ENCODE measurements around the gene FNBP1. TPM values are rescaled to one million over a fixed set of nuclear protein-coding genes. Genes with fewer than 3 reads are reported as not detected.
A peak's percentile ranks its signal among the peaks of the same experiment; 100 is the strongest.

FNBP1 gene
- total RNA-seq, 2 donors from 2014 or later, result 27.2 to 53.0 TPM

GRCh38 chr9:129889122-129889940 lies 153.7 kb downstream of the FNBP1 start:
- intact Hi-C loops (cut with DNase I, micrococcal nuclease), result loop anchor here in 1 of 2 donors (10.0 kb wide), 1 partner anchor 165 kb away; the partner anchor contains the start of gene GPR107
- DNase-seq, result no peak
- ATAC-seq, result no peak

DNA sequence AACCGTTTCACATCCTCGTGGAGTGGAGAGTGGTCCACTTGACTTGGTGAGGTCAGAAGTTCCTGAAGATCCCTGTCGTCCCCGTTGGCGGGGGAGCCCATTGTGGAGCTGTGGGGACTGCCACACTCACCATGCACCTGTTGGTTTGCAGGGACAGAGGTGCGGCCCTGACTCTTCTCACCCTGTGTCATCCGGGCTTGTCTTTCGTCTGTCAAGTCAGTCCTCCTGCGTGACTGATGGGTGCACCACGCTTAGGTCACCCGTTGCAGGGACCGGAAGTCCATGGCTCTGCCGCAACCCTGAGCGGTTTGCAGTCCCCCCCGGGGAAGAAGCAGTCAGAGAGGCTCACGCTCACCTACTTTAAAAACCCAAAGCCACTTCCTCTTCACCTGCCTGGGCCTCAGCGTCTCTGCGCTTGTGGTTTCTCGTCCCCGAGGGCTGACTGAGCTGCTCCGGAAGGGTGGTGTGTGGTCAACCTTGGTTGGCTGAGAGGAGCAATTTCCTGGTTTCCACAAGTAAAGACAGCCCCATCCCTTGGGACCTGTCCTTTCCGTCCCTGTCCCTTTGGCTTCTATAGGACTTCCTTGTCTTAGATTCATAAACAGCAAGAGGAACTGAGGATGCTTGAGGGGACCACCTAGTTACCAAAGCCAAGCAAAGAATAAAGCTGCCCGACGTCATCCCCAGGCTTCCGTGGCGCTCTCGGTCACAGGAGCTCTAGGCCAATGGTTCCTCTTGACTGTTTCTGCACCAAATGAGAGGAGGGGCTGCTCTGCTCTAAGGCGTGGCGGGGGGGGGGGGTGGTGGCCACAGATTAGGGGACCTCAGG lies 154.5 kb downstream of the FNBP1 start:
- ATAC-seq (no peak), DNase-seq (peak; percentile 62 to 74)
- intact Hi-C loops (cut with DNase I, micrococcal nuclease), result loop anchor here in 1 of 2 donors (10.0 kb wide), 1 partner anchor 166 kb away; the partner anchor contains the start of gene GPR107

- intact Hi-C loops (cut with DNase I, micrococcal nuclease), result loop anchor here in 1 of 2 donors (10.0 kb wide), 1 partner anchor 167 kb away; the partner anchor contains the start of gene GPR107
- no peak for DNase-seq
- ATAC-seq, result no peak
These were observed 155.4 kb downstream of the FNBP1 start for GRCh38 chr9:129887334-129888292.

- intact Hi-C loops (cut with DNase I, micrococcal nuclease), result loop anchor here in 1 of 2 donors (10.0 kb wide), 1 partner anchor 168 kb away; the partner anchor contains the start of gene GPR107
- peak in 1 of 2 donors; percentile 43 for DNase-seq
- ATAC-seq, result no peak
These were observed 156.5 kb downstream of the FNBP1 start for GRCh38 chr9:129886226-129887174.

DNA sequence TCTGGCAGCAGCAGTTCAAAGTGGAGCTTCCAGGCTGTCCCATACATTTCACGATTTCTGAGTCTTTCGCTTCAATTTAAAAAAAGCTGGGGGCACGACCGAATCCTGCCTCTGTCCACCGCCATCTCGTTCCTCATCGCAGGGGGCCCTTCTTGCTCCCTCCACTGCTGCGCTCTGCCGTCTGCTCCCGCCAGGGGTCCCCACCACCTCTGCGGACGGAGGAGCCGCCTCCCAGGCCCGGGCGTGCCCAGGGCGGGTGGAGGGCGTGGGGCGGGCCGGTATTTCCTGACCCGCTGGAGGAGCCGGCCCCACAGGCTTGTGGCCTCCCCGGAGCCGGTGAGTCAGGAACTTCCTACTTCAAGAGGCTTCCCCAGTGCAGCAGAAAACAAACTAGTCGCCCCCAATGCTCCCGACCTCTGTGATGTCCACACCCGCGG lies 157.3 kb downstream of the FNBP1 start:
- ATAC-seq (peak; percentile 84), DNase-seq (peak; percentile 94 to 96)
- intact Hi-C loops (cut with DNase I, micrococcal nuclease), result loop anchor here in 1 of 2 donors (10.0 kb wide), 1 partner anchor 169 kb away; the partner anchor contains the start of gene GPR107

DNA sequence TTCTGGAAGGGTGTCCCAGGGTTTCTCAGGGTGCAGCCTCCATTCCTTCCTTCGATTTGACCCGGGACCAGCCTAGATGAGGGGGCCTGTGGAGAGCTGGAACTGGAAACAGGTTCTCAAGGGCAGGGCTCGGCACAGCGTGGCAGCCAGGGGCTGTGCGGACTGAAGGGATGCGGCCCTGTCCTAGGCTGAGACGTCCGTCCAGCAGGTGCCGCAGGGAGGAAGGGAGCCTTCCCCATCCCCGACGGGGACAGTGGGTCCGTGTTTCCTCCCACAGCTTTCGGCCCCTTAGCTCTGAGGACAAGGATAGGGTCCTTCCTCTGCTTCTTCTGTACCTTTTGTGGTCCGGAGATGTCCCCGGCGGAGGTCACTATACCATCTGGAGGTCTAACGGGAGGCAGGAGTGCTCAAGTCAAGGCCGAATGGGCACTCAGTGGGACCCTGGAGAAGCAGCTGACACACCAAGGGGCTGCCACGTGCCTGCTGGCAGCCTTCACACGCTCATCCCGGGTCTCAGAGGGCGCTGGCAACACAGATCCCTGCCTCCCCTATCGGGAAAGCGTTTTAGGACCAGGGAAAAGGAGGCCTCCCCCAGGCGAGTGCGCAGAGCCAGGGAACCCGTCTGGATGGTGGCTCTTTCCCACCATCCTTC lies 157.8 kb downstream of the FNBP1 start:
- peak; percentile 58 to 76 for DNase-seq
- peak; percentile 67 for ATAC-seq
- intact Hi-C loops (cut with DNase I, micrococcal nuclease), result loop anchor here in 1 of 2 donors (10.0 kb wide), 1 partner anchor 170 kb away; the partner anchor contains the start of gene GPR107

DNA sequence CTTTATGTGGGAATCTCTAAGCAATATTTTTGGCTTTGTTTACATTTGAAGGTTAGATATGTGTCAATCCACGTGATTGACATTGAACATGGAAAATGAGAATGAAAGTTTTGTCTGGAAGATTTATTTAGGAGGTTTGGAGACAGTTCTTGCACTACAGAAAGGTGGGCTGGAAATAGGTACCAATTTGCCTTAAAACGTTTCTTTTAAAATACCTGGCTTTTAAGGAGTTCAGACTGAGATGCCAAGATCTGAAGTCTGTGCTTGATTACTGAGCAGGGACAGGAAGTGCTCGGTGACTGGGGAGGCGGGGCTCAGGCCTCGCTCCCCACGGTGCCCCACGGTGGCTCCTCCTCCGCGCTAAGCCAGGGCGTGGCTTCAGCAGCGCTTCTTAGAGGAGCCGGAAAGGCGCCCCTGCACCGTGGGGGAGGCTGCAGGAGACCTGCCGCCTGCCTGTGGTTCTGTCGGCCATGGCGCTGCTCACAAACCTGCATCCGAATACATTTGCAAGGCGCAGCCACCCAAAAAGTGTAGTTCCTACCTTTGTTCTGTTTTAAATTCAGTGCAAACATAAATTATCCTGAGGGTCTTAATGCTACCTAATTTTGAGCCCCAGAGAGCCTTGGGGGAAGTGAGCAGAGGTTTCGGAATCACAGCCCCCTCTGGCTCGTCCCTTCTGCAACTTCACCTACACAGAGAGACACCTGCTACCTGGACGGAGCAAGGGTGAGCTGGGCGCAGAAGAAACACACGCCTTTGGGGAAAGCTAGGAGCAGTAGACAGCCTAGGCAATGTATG lies 158.6 kb downstream of the FNBP1 start:
- ATAC-seq, result peak; percentile 84
- intact Hi-C loops (cut with DNase I, micrococcal nuclease), result loop anchor here in 1 of 2 donors (10.0 kb wide), 1 partner anchor 170 kb away; the partner anchor contains the start of gene GPR107

GRCh38 chr9:129881547-129882324 lies 161.3 kb downstream of the FNBP1 start:
- intact Hi-C loops (cut with DNase I, micrococcal nuclease), result loop anchor here in 1 of 2 donors (10.0 kb wide), 1 partner anchor 173 kb away; the partner anchor contains the start of gene GPR107

More for the DNA sequence above, 158.6 kb downstream of the FNBP1 start:
- DNase-seq, result peak; percentile 95 to 97

GRCh38 chr9:129880654-129881546 lies 162.1 kb downstream of the FNBP1 start:
- DNase-seq (no peak), ATAC-seq (no peak)
- intact Hi-C loops (cut with DNase I, micrococcal nuclease), result loop anchor here in 1 of 2 donors (10.0 kb wide), 1 partner anchor 174 kb away; the partner anchor contains the start of gene GPR107

More at GRCh38 chr9:129881547-129882324, 161.3 kb downstream of the FNBP1 start:
- no peak for DNase-seq
- ATAC-seq, result no peak

DNA sequence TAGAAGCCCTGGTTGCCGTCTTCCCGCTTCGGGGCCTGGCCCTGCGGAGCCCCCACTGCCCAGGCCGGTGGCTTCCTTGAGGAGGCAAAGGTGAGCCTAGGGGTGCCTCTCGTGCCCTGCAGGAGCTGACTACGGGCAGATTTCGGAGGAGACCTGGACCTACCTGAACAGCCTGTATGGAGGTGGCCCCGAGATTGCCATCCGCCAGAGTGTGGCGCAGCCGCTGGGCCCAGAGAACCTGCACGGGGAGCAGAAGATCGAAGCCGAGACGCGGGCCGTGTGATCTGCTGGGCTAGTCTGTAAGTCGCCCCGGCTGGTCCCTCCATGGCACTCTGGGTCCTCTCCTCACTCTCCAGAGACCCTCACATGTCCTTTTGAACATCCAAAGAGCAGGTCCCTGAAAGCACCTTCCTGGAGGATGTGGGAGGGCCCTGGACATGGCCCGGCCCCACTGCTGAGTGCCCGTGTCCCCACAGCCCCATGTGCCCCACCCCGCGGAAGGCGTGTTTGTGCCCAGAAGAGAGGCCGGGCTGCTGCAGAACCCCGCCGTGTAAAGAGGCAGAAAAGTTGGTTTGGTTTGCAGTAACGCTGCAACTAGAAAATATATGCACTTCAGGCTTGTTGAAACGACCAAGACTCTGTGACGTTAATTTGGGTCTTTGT lies 162.9 kb downstream of the FNBP1 start:
- DNase-seq (no peak), ATAC-seq (no peak)
- intact Hi-C loops (cut with DNase I, micrococcal nuclease), result loop anchor here in 1 of 2 donors (10.0 kb wide), 1 partner anchor 175 kb away; the partner anchor contains the start of gene GPR107

DNA sequence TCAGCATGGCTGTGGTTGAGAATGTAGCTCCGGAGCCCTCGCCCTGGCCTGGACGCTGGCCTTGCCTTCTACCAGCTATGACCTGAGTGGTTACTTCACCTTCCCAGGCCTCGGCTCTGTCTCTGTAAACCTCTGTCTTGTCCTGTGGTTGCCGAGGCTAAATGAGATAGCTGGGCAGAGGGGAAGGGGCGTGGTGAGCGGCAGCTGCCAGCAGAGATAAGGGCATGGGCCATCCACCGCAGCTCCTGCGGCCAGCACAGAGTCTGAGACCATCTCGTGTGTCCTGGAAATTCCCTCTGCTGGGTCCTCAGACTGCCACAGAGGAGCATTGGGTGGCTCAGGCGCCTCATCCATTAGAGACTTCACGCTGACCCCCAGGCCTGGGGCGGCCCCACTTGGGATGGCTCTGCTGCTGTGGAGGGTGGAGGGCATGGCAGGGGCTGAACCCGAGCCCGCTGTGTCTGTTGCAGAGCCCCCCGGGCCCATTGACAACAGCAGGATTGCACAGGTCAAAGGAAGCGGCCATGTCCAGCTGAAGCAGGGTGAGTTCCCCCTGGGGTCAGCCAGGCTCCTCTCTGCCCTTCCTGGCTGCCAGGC lies 163.8 kb downstream of the FNBP1 start:
- ATAC-seq (no peak), DNase-seq (no peak)
- intact Hi-C loops (cut with DNase I, micrococcal nuclease), result no loop called here

DNA sequence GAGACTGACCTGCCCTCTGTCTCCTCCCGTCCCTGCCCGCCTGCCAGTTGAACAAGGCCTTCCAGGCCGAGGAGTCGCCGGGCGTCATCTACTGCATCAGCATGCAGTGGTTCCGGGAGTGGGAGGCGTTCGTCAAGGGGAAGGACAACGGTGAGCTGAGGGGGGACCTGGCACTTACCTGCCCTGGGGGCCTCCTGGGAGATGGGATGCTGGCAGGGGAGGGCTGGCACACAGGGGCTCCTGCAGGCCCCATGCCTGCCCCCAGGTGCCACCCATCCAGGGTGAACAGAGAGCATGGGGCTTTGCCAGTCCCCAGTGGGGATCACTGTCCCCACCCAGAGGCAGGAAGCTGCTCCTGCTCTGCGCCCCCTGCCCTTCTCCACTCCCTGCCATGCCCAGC lies 164.7 kb downstream of the FNBP1 start:
- intact Hi-C loops (cut with DNase I, micrococcal nuclease), result no loop called here
- ATAC-seq (no peak), DNase-seq (no peak)

DNA sequence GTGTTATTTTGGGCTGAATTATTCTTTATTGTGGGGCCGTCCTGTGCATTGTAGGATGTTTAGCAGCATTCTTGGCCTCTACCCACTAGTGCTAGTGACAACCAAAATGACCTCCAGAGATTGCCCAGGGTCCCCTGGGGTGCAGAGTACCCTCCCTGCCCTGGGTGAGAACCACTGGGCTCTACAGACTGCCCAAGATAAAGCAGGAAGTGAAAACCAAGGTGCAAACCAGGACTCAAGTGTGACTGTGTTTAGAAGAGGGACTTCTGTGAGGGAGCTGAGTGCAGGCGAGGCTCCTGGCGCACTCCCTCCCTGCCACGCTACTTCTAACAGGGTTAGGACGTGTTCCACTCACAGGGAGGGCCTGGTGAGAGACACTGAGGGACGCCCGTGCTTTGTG lies 166.2 kb downstream of the FNBP1 start:
- DNase-seq (no peak), ATAC-seq (no peak)
- intact Hi-C loops (cut with DNase I, micrococcal nuclease), result no loop called here
